AG09309 (cell line): ENCODE data around the gene ZBED3.
"Not testable (repeated sequence)": the region's sequence is repeated elsewhere in the genome, so short reads cannot be mapped to it uniquely, and the experiment has no call there.

Experiments
- DNase-seq: peaks from one replicate; pipeline ENCODE4 v3.0.0-alpha.2; 2010; ENCODE audit warnings: low read depth
- H3K4me3 ChIP-seq: 2 replicates; pipeline ENCODE4 v1.5.1; 2011; ENCODE audit warnings: mild to moderate bottlenecking, low read depth, low read length, moderate library complexity; ENCODE audit not compliant: control insufficient read depth
- TF ChIP-seq, protein P1 (sequence below): IDR thresholded peaks from 2 replicates; pipeline ENCODE4 v1.5.1; 2011; ENCODE audit warnings: mild to moderate bottlenecking, low read depth, low read length, inconsistent platforms; ENCODE audit not compliant: insufficient read depth, control insufficient read depth; ENCODE audit errors: missing control alignments

Gene ZBED3

DNA sequence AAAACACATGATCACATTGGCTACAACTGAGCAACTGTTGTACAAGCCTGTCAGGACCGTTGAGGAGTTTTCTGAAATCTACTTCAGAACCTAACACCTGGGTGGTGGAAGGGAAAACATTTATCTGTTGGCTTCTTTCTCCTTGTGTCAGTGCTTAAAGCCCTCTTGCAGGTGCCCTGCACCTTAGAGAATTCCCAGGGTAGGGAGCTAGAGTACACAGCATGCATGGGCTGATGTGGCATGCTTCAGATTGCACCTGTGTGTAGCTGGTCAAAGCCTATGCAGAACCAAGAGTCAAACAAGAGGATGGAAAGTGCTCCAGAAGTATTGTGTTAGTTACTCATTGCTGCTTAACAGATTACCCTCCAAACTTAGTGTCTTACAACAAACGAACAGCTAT is 33.6 kb upstream of the ZBED3 start:
- TF ChIP-seq, protein P1, sequence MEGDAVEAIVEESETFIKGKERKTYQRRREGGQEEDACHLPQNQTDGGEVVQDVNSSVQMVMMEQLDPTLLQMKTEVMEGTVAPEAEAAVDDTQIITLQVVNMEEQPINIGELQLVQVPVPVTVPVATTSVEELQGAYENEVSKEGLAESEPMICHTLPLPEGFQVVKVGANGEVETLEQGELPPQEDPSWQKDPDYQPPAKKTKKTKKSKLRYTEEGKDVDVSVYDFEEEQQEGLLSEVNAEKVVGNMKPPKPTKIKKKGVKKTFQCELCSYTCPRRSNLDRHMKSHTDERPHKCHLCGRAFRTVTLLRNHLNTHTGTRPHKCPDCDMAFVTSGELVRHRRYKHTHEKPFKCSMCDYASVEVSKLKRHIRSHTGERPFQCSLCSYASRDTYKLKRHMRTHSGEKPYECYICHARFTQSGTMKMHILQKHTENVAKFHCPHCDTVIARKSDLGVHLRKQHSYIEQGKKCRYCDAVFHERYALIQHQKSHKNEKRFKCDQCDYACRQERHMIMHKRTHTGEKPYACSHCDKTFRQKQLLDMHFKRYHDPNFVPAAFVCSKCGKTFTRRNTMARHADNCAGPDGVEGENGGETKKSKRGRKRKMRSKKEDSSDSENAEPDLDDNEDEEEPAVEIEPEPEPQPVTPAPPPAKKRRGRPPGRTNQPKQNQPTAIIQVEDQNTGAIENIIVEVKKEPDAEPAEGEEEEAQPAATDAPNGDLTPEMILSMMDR: no peak
- DNase-seq: no peak
- H3K4me3 ChIP-seq: no peak overlapping the region

DNA sequence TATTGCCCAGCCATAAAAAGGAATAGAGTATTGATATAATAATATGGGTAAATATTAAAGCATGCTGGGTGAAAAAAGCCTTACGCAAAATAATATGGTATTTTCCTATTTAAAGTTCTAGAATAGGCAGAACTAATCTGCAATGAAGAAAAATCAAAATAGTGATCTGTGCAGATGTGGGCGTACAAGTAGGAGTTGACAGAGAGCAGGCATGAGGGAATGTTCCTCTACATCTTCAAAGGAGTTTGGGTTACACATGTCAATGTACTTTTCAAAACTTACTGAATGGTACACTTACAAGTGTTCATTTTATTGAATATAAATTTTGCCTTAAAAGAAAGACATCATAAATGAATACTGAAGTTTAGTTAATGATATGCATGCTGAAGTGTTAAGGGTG is 33.0 kb upstream of the ZBED3 start:
- TF ChIP-seq, protein P1: no peak
- no peak for DNase-seq
- no peak overlapping the region for H3K4me3 ChIP-seq

DNA sequence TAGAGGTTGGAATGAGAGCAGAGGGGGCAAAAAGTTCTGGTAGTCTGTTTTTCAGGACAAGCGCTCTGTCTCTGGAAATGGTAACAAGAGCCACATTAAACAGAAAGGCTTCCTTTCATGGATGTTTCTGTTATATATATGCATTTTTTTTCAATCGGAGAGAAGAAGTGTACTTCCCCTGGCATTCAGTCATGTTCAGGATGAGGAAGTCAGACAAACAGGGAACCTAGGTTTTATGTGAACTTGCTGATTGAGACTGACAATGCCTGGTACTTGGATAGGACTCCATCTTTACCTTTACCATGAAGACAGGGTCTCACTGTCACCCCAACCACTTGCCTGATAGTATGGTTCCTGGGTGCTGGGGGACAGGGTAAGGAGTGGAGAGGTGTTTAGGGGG is 30.1 kb upstream of the ZBED3 start:
- H3K4me3 ChIP-seq: no peak overlapping the region
- TF ChIP-seq, protein P1: no peak
- DNase-seq: no peak

DNA sequence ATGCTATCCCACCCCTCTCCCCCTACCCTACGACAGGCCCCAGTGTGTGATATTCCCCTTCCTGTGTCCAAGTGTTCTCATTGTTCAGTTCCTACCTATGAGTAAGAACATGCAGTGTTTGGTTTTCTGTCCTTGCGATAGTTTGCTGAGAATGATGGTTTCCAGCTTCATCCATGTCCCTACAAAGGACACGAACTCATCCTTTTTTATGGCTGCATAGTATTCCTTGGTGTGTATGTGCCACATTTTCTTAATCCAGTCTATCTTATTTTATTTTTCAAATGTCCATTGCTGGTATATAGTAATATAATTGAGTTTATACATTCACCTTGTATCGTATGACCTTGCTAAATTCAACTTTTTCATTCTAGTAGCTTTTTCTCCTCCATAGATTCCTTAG is 19.9 kb upstream of the ZBED3 start:
- DNase-seq, H3K4me3 ChIP-seq: not testable (repeated sequence)

DNA sequence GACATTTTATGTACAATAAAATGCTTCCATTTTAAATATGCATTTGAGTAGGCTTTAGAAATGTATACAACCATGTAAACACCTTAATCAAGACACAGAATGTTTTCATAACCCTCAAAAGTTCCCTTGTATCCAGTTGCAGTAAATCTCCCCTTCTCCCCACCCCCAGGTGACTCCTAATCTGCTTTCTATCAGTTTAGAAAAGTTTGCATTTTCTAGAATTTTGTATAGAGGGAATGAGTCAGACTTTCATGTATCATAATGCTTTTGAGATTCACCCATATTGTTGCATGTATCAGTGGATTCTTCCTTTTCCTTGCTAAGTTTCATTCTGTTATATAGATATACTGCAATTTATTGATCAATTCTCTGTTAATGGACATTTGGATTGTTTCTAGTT is 17.7 kb upstream of the ZBED3 start:
- H3K4me3 ChIP-seq: no peak overlapping the region

DNA sequence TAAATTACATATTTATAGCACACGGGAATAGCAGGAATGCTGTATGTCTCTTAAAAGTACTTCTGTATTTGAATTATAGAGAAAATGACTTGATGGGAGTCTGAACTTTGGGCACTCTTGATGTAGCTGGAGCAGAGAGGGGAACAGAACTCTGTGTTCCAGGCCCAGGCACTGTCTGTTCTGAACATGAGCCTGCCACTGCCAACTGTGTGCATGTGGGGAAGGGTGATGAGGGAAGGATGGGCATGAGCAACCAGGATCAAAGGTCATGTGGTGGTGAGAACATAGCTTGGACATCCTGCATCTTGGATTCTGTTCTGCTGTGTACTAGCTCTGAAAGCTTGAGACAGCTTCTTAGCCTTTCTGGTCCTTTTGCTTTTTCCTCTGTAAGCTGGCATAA is 16.4 kb upstream of the ZBED3 start:
- TF ChIP-seq, protein P1: no peak
- no peak for DNase-seq
- no peak overlapping the region for H3K4me3 ChIP-seq

More for the DNA sequence above, 17.7 kb upstream of the ZBED3 start:
- no peak for DNase-seq
- TF ChIP-seq, protein P1: no peak

DNA sequence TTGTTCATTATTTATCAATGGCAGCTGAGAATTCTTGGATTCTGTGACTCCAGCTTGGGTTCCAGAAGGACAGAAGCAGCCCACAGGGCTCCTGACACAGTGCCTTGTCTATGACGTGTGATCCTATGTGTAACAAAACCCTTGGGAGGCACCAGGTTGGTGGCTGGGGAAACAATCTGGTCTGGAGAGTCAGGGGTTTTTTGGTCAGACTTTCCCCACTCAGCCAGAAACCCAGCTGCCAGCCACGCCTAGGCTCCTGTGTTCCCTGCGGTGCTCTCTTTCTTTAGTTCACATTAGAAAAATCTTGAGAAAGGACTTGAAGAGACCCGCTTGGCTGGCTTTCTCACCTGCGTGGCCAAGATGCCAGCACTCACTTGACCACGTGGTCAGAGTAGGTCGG is 15.5 kb upstream of the ZBED3 start:
- DNase-seq: no peak
- TF ChIP-seq, protein P1: no peak
- H3K4me3 ChIP-seq: no peak overlapping the region
